ENCODE measurements around the gene IGLON5. TPM values are rescaled to one million over a fixed set of nuclear protein-coding genes. Genes with fewer than 3 reads are reported as not detected.

IGLON5 gene
- total RNA-seq, 2 donors from 2014 or later, result not detected

GRCh38 chr19:51323481-51324166 is 12.2 kb downstream of the IGLON5 start:
- peaks cover 0 to 23% of the 10 kb centered on the region in 2 donors for H3K27me3 ChIP-seq
- DNase-seq (no peak), ATAC-seq (no peak)
- H3K27ac ChIP-seq, result no peak overlapping the region
- no peaks in the 10 kb centered on the region for H3K9me3 ChIP-seq
- peaks cover 8% of the 10 kb centered on the region for H3K4me1 ChIP-seq
- intact Hi-C loops (cut with DNase I), result no loop called here
- TF ChIP-seq, protein P1, sequence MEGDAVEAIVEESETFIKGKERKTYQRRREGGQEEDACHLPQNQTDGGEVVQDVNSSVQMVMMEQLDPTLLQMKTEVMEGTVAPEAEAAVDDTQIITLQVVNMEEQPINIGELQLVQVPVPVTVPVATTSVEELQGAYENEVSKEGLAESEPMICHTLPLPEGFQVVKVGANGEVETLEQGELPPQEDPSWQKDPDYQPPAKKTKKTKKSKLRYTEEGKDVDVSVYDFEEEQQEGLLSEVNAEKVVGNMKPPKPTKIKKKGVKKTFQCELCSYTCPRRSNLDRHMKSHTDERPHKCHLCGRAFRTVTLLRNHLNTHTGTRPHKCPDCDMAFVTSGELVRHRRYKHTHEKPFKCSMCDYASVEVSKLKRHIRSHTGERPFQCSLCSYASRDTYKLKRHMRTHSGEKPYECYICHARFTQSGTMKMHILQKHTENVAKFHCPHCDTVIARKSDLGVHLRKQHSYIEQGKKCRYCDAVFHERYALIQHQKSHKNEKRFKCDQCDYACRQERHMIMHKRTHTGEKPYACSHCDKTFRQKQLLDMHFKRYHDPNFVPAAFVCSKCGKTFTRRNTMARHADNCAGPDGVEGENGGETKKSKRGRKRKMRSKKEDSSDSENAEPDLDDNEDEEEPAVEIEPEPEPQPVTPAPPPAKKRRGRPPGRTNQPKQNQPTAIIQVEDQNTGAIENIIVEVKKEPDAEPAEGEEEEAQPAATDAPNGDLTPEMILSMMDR (IDR thresholded peaks at IDR 0.05), result no peak
- no peak for TF ChIP-seq POLR2A (IDR thresholded peaks at IDR 0.05)
- H3K36me3 ChIP-seq (replicated peaks in 1 of 2; ENCODE audit: insufficient read depth in 1 of 2, low read depth in 2 of 2), result no peaks in the 10 kb centered on the region
- no peak overlapping the region for H3K4me3 ChIP-seq
- WGBS, 2 donors, result 66 to 68% methylated on average over 29 of the region's 29 CpGs

DNA sequence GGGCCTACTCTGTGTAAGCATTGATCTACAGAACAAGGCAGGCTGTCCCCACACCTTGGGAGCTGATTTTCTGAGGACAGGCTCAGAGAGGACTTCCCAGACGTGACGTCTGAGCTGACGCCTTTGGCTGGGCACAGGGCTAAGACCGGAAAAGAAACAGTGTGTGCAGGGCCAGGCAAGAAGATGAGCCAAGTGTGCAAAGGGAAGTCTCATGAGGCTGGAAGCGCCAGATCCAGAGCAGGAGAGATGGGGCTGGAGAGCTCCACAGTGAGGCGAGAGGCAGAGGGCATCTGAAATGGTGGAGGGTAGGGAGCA is 12.7 kb downstream of the IGLON5 start:
- peaks cover 8% of the 10 kb centered on the region for H3K4me1 ChIP-seq
- H3K9me3 ChIP-seq, result no peaks in the 10 kb centered on the region
- TF ChIP-seq POLR2A (IDR thresholded peaks at IDR 0.05), result no peak
- TF ChIP-seq, protein P1 (IDR thresholded peaks at IDR 0.05), result no peak
- 42 to 64% methylated on average over 6 of the region's 6 CpGs for WGBS, 2 donors
- H3K4me3 ChIP-seq, result no peak overlapping the region
- peaks cover 0 to 23% of the 10 kb centered on the region in 2 donors for H3K27me3 ChIP-seq
- no peak overlapping the region for H3K27ac ChIP-seq
- intact Hi-C loops (cut with DNase I), result no loop called here
- no peaks in the 10 kb centered on the region for H3K36me3 ChIP-seq (replicated peaks in 1 of 2; ENCODE audit: insufficient read depth in 1 of 2, low read depth in 2 of 2)
- ATAC-seq, result no peak
- DNase-seq, result no peak

DNA sequence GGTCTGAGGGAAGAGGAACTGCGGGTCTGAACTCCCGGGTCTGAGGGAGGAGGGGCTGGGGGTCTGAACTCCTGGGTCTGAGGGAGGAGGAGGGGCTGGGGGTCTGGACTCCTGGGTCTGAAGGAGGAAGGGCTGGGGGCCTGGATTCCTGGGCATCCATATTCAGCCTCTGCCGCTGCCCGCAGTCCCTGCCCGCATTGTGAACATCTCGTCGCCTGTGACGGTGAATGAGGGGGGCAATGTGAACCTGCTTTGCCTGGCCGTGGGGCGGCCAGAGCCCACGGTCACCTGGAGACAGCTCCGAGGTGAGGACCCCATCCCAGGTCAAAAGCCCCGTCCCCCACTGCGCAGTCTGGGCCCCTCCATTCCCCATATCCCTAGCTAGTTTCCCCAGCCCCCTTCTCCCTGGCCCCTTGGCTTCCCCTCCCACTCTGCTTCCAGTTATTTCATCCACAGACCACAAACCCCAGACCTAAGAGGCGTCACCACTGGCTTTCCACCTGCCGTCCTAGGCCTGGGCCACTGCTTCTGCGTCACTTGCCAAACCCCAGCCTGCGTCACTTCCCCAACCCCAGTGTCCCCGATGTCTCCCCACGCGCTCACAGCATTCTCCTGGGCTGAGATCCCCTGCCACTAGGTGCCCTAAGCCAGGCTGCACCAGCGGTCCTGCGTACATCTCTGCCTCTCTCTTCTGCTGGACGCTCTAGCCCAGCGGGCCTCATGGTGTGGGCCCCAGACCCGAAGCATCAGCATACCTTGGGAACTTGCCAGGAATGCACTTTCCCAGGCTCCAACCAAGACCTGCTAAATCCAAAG is 13.9 kb downstream of the IGLON5 start:
- Histone ChIP-seq H3K27me3 (peaks cover 0 to 23% of the 10 kb centered on the region in 2 donors), H3K4me1 (peaks cover 8% of the 10 kb centered on the region), H3K4me3 (no peak overlapping the region), H3K27ac (no peak overlapping the region), H3K36me3 (replicated peaks in 1 of 2; ENCODE audit: insufficient read depth in 1 of 2, low read depth in 2 of 2) (no peaks in the 10 kb centered on the region), H3K9me3 (no peaks in the 10 kb centered on the region)
- no peak for ATAC-seq
- intact Hi-C loops (cut with DNase I), result no loop called here
- WGBS, 2 donors, result 57 to 58% methylated on average over 23 to 26 of the region's 26 CpGs
- DNase-seq, result no peak
- TF ChIP-seq POLR2A (IDR thresholded peaks at IDR 0.05), result no peak
- TF ChIP-seq, protein P1 (IDR thresholded peaks at IDR 0.05), result no peak

GRCh38 chr19:51326216-51327065 is 15.0 kb downstream of the IGLON5 start:
- H3K36me3 ChIP-seq (replicated peaks in 1 of 2; ENCODE audit: insufficient read depth in 1 of 2, low read depth in 2 of 2), result no peaks in the 10 kb centered on the region
- H3K4me1 ChIP-seq, result peaks cover 8% of the 10 kb centered on the region
- ATAC-seq (no peak), DNase-seq (no peak)
- H3K9me3 ChIP-seq, result no peaks in the 10 kb centered on the region
- no peak overlapping the region for H3K4me3 ChIP-seq
- H3K27ac ChIP-seq, result no peak overlapping the region
- TF ChIP-seq POLR2A (IDR thresholded peaks at IDR 0.05), result no peak
- TF ChIP-seq, protein P1 (IDR thresholded peaks at IDR 0.05), result no peak
- intact Hi-C loops (cut with DNase I), result no loop called here
- H3K27me3 ChIP-seq, result peaks cover 0 to 23% of the 10 kb centered on the region in 2 donors
- 4 to 12% methylated on average over 25 to 30 of the region's 36 CpGs for WGBS, 2 donors

Measured in body of pancreas (tissue), 4 donors.